GM19324 (cell line): ENCODE data around the gene LOC101059915.

Experiments used
- ATAC-seq: cut with Tn5 transposase; IDR thresholded peaks from one replicate; pipeline ENCODE4 v1.9.1; 2021; ENCODE audit warnings: mild to moderate bottlenecking, moderate library complexity; ENCODE audit not compliant: unreplicated experiment, low FRiP score

LOC101059915 gene

GRCh38 chrX:71667328-71668247 lies at the start of gene LOC101059915:
Gene LOC101059915 (plus strand): TSS chrX:71667546.
- ATAC-seq, result no peak

- no peak for ATAC-seq
These were observed 49.6 kb upstream of the LOC101059915 start for GRCh38 chrX:71617742-71618141.

GRCh38 chrX:71618303-71618721 lies 49.0 kb upstream of the LOC101059915 start, which contains the start of gene CXCR3:
Gene CXCR3 (minus strand): TSS chrX:71618511. CDS start chrX:71618449, 62 bp downstream.
- ATAC-seq, result peak; percentile 45

DNA sequence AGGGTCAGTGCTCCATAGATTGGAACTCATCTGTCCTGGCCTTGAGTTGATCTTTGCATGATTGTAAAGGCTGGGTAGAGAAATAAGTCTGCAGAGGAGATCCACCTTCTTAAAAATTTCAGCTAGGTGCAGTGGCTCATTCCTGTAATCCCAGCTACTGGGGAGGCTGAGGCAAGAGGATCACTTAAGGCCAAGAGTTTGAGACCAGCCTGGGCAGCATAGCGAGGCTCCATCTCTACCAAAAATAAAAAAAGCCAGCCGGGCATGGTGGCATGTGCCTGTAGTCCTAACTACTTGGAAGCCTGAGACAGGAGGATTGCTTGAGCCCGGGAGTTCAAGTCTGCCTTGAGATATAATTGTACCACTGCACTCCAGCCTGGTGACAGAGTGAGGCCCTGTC lies 48.6 kb upstream of the LOC101059915 start:
- ATAC-seq, result no peak

DNA sequence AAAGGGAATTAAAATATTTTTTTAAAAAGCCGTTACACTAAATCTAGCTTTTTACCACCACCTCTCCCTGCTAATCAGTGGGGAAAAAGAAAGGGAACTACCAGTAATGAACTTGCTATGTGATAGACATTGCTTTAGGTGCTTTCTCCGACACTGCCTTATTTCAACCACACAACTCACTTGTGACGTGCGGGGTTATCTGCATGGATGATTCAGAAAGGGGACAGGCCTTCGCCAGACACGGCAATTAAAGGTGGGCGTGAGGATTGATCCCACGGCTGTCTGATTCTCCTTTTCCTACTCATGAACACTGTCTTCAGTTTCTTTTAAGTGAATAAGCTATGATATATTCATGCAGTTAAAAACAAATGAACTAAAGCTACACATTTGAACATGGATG lies 48.2 kb upstream of the LOC101059915 start:
- no peak for ATAC-seq

GRCh38 chrX:71619986-71620385 lies 47.4 kb upstream of the LOC101059915 start:
- ATAC-seq, result no peak

DNA sequence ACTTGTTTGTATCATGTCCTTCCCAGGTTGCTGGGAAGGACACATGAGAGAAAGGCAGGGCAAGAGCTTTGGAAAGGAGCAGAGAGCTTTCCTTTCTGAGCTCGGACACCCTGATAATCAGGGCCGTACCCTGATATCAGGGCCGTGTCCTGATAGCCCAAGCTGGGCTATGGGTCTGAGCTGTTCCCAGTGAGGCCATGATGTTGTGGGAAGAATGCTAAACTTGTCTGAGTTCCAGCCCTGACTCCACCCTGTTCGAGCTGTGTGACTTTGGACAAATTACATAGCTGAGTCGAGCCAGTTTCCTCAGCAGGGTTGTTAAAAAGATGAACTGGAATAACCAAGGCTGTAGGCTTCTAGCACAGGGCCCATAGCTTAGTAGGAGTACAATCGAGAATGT lies 45.7 kb upstream of the LOC101059915 start:
- no peak for ATAC-seq

- no peak for ATAC-seq
These were observed 45.2 kb upstream of the LOC101059915 start for GRCh38 chrX:71622032-71622575.

DNA sequence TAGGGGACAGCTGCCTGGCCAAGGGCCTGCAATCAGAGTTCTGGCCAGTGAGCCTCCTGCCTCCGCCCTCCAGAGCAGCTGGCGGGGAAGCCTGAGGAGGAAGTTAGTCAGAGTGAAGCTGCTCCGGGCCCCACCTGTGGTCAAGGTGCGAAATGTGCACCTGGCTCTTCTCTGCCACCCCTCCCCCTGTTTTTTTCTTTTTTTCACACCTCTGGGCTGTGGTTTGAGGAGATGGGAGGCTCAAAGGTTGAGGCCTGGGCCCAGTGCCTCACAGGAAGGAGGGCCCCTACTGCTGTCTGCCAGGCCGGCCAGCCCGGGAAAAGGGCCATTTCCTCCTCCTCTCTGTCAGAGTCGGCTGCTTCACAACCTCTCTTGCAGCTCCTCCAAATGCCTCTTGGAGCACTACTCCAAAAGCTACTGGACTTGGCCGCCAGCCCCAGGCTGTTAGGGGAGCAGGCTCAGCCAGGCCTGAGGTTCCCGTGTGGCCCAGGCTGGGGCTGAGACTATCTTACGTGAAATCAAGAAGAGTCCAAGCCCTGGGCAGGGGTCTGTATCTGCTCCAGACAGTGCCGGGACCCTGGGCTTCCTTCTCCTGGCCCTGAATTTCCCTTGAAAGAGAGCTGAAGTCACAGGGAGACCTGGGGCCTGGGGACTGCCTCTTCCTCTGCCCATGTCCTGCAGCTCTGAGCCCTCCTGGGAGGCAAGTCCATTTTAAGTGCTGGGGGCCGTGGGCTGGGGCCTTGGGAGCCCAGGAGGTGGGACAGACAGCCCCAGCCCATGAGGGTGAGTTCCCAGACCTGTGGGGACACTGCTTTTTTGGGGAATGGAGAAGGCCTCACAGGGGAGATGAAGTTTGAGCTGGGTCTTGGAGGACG lies 44.5 kb upstream of the LOC101059915 start:
- ATAC-seq, result peak; percentile 64

DNA sequence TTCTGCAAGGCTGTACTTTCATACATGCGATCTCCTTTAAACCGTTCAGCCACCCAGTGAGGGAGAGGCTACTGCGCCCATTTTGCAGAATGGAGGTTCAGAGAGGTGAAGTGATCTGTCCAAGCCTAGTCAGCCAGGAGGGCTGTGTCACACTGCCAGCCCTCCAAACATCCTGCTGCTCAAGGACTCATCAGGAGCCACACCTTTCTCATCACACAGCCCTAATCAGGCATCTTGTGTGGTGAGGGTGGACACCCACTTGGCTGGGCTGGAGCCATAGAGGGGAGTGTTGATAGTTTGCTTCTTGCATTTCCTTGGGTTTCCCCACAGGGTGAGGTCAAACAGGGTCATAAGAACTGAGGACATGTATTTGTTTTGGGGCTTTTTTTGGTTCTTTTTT lies 43.6 kb upstream of the LOC101059915 start:
- ATAC-seq, result no peak

GRCh38 chrX:71625471-71625870 lies 41.9 kb upstream of the LOC101059915 start:
- ATAC-seq, result no peak

GRCh38 chrX:71626576-71626975 lies 40.8 kb upstream of the LOC101059915 start:
- ATAC-seq, result no peak

- ATAC-seq, result no peak
These were observed 39.5 kb upstream of the LOC101059915 start for GRCh38 chrX:71627588-71628404.

DNA sequence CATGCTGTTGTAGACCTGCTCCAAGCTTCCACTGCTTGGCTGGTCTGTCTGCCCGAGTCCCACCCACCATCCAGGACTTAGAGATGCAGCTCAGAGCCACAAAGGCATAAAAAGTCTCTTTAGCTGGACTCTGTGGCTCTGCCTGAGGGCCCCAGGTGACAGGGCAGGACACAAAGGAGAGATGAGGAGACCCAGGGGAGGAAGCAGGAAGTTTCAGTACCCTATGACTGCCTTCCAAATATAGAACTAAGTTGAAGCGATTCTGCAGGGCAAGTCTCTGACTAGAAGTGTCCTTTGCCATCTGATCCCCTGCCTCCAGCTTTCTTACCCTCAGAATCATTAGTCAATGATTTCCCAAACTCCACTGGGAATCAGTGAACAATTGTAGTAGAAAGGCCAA lies 37.9 kb upstream of the LOC101059915 start:
- no peak for ATAC-seq

- ATAC-seq, result no peak
These were observed 34.3 kb upstream of the LOC101059915 start for GRCh38 chrX:71632923-71633657.

DNA sequence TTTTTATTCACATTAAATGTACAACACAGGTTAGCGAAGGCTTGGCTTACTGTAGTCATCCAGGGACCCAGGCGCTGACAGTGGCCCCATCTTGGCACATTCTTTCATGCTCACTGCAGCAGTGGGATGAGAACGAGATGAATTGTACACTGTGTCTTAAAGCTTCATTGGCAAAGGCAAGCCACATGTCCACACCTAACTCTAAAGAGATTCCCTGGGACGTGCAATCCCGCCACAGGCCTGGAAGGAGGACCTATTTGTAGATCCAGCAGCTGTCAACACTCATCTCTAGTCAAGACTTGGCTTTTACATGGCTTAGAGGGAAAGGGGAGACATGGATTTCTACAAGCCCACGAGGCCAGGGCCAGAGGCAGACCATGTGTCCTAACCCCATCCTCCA lies 33.0 kb upstream of the LOC101059915 start:
- no peak for ATAC-seq

- ATAC-seq, result peak; percentile 40
These were observed 30.7 kb upstream of the LOC101059915 start for GRCh38 chrX:71636438-71637252.

- ATAC-seq, result no peak
These were observed 30.1 kb upstream of the LOC101059915 start for GRCh38 chrX:71637253-71637618.

- no peak for ATAC-seq
These were observed 29.5 kb upstream of the LOC101059915 start for GRCh38 chrX:71637848-71638247.
